ENCODE results near the gene MICAL1.

MICAL1 gene

DNA sequence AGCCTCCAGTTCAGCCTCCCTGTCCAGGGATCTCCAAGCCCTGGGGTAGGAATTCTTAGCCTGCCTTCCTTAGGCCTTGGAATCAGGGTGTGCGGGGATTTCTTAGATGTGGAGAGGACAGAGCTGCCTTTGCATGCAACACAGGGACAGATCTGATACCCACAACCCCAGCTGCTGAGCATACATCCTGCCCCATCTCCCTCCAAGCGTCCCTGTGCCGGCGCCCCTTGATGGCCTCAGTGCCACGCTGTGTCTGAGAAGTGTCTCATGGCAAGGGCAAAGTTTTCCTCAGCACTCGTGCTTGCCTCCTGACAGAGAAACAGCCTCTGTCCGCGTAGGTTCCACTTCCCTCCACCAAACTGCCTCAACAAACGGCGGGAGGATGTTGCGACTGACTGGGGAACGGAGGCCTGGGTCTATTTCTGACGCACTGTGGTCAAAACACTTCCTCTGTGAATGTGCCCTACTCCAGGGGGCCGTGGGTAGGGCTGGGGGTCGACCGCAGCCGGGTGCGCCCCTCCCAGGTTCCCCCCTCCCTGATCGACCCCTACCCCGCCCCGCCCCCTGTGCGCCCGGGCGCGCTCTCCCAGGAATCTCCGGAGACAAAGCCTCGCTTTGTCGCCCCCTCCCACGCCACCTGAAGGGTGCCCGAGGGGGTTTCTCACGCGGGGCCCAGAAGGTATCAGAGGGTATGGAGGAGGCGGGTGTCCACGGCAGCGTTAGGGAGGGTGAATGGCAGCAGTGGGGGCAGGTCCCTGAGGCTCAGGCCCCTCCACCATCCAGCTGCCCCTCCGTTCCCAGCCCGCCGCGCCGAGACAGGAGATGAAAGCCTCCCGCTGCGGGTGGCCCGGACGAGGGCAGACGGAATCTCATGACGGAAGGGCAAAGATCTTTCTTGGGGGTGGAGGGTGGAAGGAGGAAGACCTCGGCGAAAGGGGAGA is 806 bp downstream of the MICAL1 start:
- Histone ChIP-seq H3K36me3 (ENCODE audit: low read depth) (peaks cover 9% of the 10 kb centered on the region; the same call in 1 of the 2 replicates), H3K27me3 (ENCODE audit: insufficient read depth, poor library complexity, severe bottlenecking) (no peaks in the 10 kb centered on the region), H3K4me1 (ENCODE audit: insufficient read depth, poor library complexity, severe bottlenecking) (no peaks in the 10 kb centered on the region), H3K27ac (ENCODE audit: poor library complexity, severe bottlenecking) (peak overlapping the region; percentile 38), H3K9me3 (ENCODE audit: severe bottlenecking) (no peaks in the 10 kb centered on the region), H3K4me3 (ENCODE audit: severe bottlenecking) (peak overlapping the region; percentile 79)
- ATAC-seq (ENCODE audit: low read depth) (0 out of 3 replicates have a peak, but pooled peaks have one; percentile 4), DNase-seq (ENCODE audit: low spot score) (no peak)
- TF ChIP-seq, protein P1, sequence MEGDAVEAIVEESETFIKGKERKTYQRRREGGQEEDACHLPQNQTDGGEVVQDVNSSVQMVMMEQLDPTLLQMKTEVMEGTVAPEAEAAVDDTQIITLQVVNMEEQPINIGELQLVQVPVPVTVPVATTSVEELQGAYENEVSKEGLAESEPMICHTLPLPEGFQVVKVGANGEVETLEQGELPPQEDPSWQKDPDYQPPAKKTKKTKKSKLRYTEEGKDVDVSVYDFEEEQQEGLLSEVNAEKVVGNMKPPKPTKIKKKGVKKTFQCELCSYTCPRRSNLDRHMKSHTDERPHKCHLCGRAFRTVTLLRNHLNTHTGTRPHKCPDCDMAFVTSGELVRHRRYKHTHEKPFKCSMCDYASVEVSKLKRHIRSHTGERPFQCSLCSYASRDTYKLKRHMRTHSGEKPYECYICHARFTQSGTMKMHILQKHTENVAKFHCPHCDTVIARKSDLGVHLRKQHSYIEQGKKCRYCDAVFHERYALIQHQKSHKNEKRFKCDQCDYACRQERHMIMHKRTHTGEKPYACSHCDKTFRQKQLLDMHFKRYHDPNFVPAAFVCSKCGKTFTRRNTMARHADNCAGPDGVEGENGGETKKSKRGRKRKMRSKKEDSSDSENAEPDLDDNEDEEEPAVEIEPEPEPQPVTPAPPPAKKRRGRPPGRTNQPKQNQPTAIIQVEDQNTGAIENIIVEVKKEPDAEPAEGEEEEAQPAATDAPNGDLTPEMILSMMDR (IDR thresholded peaks at IDR 0.05; ENCODE audit: poor library complexity, severe bottlenecking), result no peak

DNA sequence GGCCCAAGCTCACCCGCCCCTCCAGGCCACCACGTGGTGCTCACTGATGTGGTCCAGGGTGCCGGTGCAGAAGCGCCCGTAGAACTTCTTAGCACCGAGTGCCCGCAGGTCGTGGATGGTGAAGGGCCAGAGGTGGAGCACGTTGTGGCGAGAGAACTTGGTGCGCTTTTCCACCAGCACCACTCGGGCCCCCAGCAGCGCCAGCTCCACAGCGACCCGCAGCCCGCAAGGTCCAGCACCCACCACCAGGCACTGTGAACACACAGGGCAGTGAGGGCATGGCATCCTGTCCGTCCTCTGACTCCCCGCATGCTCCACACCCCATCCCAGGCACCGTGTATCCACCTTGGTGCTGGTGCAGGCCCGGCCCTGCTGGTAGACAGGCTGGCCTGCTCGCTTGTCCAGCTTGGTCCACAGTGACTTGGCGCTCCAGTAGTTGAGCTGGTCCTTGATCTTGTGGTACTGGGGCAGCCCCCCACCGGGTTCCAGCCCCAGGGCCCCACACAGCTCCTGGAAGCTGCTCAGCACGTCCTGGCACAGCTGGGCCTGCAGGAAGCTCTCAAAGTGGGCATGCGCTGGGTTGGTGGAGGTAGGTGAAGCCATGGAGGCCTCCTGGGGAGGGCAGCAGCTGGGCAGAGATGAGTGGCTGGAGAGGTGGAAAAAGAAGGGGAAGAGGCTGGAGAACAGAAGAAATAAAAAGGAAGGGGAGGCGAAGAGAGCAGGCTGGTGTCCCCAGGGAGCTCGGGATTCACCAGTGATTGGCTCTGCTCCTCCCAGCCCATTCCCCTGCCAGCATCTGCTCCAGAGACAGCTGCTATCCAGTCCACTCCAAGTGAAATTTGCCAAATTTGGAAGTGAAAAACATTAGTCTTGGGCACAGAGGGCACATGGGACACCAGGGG is 1.7 kb downstream of the MICAL1 start:
- Histone ChIP-seq H3K4me3 (ENCODE audit: severe bottlenecking) (no peak overlapping the region), H3K36me3 (ENCODE audit: low read depth) (peaks cover 9% of the 10 kb centered on the region; the same call in 1 of the 2 replicates), H3K9me3 (ENCODE audit: severe bottlenecking) (no peaks in the 10 kb centered on the region), H3K4me1 (ENCODE audit: insufficient read depth, poor library complexity, severe bottlenecking) (no peaks in the 10 kb centered on the region), H3K27ac (ENCODE audit: poor library complexity, severe bottlenecking) (no peak overlapping the region), H3K27me3 (ENCODE audit: insufficient read depth, poor library complexity, severe bottlenecking) (no peaks in the 10 kb centered on the region)
- TF ChIP-seq, protein P1 (IDR thresholded peaks at IDR 0.05; ENCODE audit: poor library complexity, severe bottlenecking), result no peak
- ATAC-seq (ENCODE audit: low read depth), result no peak
- no peak for DNase-seq (ENCODE audit: low spot score)

DNA sequence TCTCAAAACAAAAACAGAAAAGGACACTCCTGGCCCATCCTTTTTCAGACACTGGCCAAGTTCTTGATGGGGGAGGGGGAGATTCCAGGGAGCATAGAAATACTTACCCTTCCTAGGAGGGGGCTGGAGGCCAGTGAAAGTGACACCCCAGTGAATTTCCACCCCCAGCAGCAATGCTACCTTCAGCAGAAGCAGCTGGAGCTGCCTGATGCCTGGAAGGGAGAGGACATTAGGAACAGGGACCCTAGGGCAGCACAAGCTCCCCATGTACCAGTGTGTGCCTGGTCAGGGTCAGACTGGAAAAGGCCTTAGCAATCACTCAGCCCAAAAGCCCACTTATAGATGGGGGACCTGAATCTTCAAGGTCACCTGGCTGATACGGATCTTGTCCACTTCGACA is 2.4 kb downstream of the MICAL1 start:
- no peak for DNase-seq (ENCODE audit: low spot score)
- Histone ChIP-seq H3K27me3 (ENCODE audit: insufficient read depth, poor library complexity, severe bottlenecking) (no peaks in the 10 kb centered on the region), H3K4me3 (ENCODE audit: severe bottlenecking) (no peak overlapping the region), H3K36me3 (ENCODE audit: low read depth) (peaks cover 9% of the 10 kb centered on the region; the same call in 1 of the 2 replicates), H3K27ac (ENCODE audit: poor library complexity, severe bottlenecking) (no peak overlapping the region), H3K4me1 (ENCODE audit: insufficient read depth, poor library complexity, severe bottlenecking) (no peaks in the 10 kb centered on the region), H3K9me3 (ENCODE audit: severe bottlenecking) (no peaks in the 10 kb centered on the region)
- TF ChIP-seq, protein P1 (IDR thresholded peaks at IDR 0.05; ENCODE audit: poor library complexity, severe bottlenecking), result no peak
- ATAC-seq (ENCODE audit: low read depth), result no peak

DNA sequence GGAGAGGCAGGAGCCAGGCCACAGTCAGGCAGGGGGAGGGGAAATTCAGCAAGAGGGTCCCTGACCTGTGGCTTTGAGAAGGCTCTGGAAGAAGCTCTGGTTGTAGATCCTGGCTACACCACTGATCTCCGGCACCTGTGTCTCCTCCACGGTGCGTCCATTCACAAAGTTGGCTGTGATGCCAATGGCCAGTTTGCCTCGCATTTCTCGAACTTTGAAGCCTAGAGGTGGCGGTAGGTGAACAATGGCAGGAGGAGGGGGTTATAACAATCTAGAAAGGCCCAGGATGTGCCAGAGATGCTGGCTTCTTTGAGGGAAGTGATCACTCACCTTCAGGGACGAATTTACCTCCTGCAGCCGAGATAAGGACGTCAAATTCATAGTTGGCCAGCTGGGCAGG is 3.4 kb downstream of the MICAL1 start:
- DNase-seq (ENCODE audit: low spot score), result no peak
- no peak overlapping the region for H3K27ac ChIP-seq (ENCODE audit: poor library complexity, severe bottlenecking)
- no peaks in the 10 kb centered on the region for H3K27me3 ChIP-seq (ENCODE audit: insufficient read depth, poor library complexity, severe bottlenecking)
- no peaks in the 10 kb centered on the region for H3K9me3 ChIP-seq (ENCODE audit: severe bottlenecking)
- H3K4me3 ChIP-seq (ENCODE audit: severe bottlenecking), result no peak overlapping the region
- peaks cover 9% of the 10 kb centered on the region; the same call in 1 of the 2 replicates for H3K36me3 ChIP-seq (ENCODE audit: low read depth)
- no peaks in the 10 kb centered on the region for H3K4me1 ChIP-seq (ENCODE audit: insufficient read depth, poor library complexity, severe bottlenecking)
- TF ChIP-seq, protein P1 (IDR thresholded peaks at IDR 0.05; ENCODE audit: poor library complexity, severe bottlenecking), result no peak
- no peak for ATAC-seq (ENCODE audit: low read depth)
